ENCODE data around the gene LRRC14B. TPM values are rescaled to one million over a fixed set of nuclear protein-coding genes. Genes with fewer than 3 reads are reported as not detected.

LRRC14B gene
- total and polyA plus RNA-seq, 2 donors (not counting 1 experiment from before 2014, with no cell fraction given): not detected

- Histone ChIP-seq H3K4me3 (replicated peaks in 1 of 4; ENCODE audit: control extremely low read depth in 1 of 4, insufficient read depth in 1 of 4, low read depth in 3 of 4, low read length in 4 of 4) (no peak overlapping the region), H3K9ac (ENCODE audit: insufficient read depth, low read length) (no peak overlapping the region), H3K27ac (ENCODE audit: insufficient read depth, low read length) (no peak overlapping the region), H4K20me1 (ENCODE audit: control insufficient read depth, extremely low read depth, insufficient read depth, low read length) (no peaks in the 10 kb centered on the region), H3K4me2 (ENCODE audit: extremely low read depth, insufficient read depth, low read length) (no peak overlapping the region), H3K79me2 (ENCODE audit: control insufficient read depth, insufficient read depth, low read length) (peaks cover 21% of the 10 kb centered on the region), H2AFZ (ENCODE audit: low read length) (no peak overlapping the region), H3K9me3 (ENCODE audit: control insufficient read depth, insufficient read depth, low read depth, low read length) (no peaks in the 10 kb centered on the region), H3K4me1 (ENCODE audit: control insufficient read depth, extremely low read depth, insufficient read depth, low read length) (no peaks in the 10 kb centered on the region), H3K36me3 (ENCODE audit: control insufficient read depth, insufficient read depth, low read length) (peaks cover 7% of the 10 kb centered on the region), H3K27me3 (ENCODE audit: control insufficient read depth, insufficient read depth, low read length) (no peaks in the 10 kb centered on the region)
- DNase-seq (ENCODE audit: low read depth in 2 of 2): no peak
- TF ChIP-seq EZH2 (IDR thresholded peaks at IDR 0.05; ENCODE audit: low read length, missing control alignments) (no peak), CTCF (conservative IDR thresholded peaks at IDR 0.05 in 1 of 2, IDR thresholded peaks at IDR 0.05 in 1 of 2; ENCODE audit: low read depth in 1 of 2, low read length in 2 of 2) (no peak)
These were observed 13.8 kb downstream of the LRRC14B start for GRCh38 chr5:204966-205670.

- Histone ChIP-seq H3K4me3 (replicated peaks in 1 of 4; ENCODE audit: control extremely low read depth in 1 of 4, insufficient read depth in 1 of 4, low read depth in 3 of 4, low read length in 4 of 4) (no peak overlapping the region), H4K20me1 (ENCODE audit: control insufficient read depth, extremely low read depth, insufficient read depth, low read length) (no peaks in the 10 kb centered on the region), H3K4me1 (ENCODE audit: control insufficient read depth, extremely low read depth, insufficient read depth, low read length) (no peaks in the 10 kb centered on the region), H3K36me3 (ENCODE audit: control insufficient read depth, insufficient read depth, low read length) (peaks cover 7% of the 10 kb centered on the region), H3K9ac (ENCODE audit: insufficient read depth, low read length) (no peak overlapping the region), H2AFZ (ENCODE audit: low read length) (no peak overlapping the region), H3K27ac (ENCODE audit: insufficient read depth, low read length) (no peak overlapping the region), H3K27me3 (ENCODE audit: control insufficient read depth, insufficient read depth, low read length) (no peaks in the 10 kb centered on the region), H3K4me2 (ENCODE audit: extremely low read depth, insufficient read depth, low read length) (no peak overlapping the region), H3K79me2 (ENCODE audit: control insufficient read depth, insufficient read depth, low read length) (peaks cover 25% of the 10 kb centered on the region), H3K9me3 (ENCODE audit: control insufficient read depth, insufficient read depth, low read depth, low read length) (no peaks in the 10 kb centered on the region)
- peak; percentile 3 to 81 for DNase-seq (ENCODE audit: low read depth in 2 of 2)
- TF ChIP-seq EZH2 (IDR thresholded peaks at IDR 0.05; ENCODE audit: low read length, missing control alignments) (no peak), CTCF (conservative IDR thresholded peaks at IDR 0.05 in 1 of 2, IDR thresholded peaks at IDR 0.05 in 1 of 2; ENCODE audit: low read depth in 1 of 2, low read length in 2 of 2) (no peak)
These were observed 15.1 kb downstream of the LRRC14B start for GRCh38 chr5:206406-206805.

GRCh38 chr5:206927-207536, 15.7 kb downstream of the LRRC14B start:
- H4K20me1 ChIP-seq (ENCODE audit: control insufficient read depth, extremely low read depth, insufficient read depth, low read length): no peaks in the 10 kb centered on the region

More at GRCh38 chr5:206927-207536, 15.7 kb downstream of the LRRC14B start:
- Histone ChIP-seq H3K36me3 (ENCODE audit: control insufficient read depth, insufficient read depth, low read length) (peaks cover 7% of the 10 kb centered on the region), H2AFZ (ENCODE audit: low read length) (no peak overlapping the region), H3K27me3 (ENCODE audit: control insufficient read depth, insufficient read depth, low read length) (no peaks in the 10 kb centered on the region), H3K27ac (ENCODE audit: insufficient read depth, low read length) (no peak overlapping the region), H3K9ac (ENCODE audit: insufficient read depth, low read length) (no peak overlapping the region), H3K9me3 (ENCODE audit: control insufficient read depth, insufficient read depth, low read depth, low read length) (no peaks in the 10 kb centered on the region), H3K4me1 (ENCODE audit: control insufficient read depth, extremely low read depth, insufficient read depth, low read length) (no peaks in the 10 kb centered on the region), H3K79me2 (ENCODE audit: control insufficient read depth, insufficient read depth, low read length) (peaks cover 25% of the 10 kb centered on the region), H3K4me2 (ENCODE audit: extremely low read depth, insufficient read depth, low read length) (no peak overlapping the region), H3K4me3 (replicated peaks in 1 of 4; ENCODE audit: control extremely low read depth in 1 of 4, insufficient read depth in 1 of 4, low read depth in 3 of 4, low read length in 4 of 4) (no peak overlapping the region)
- no peak for DNase-seq (ENCODE audit: low read depth in 2 of 2)
- TF ChIP-seq EZH2 (IDR thresholded peaks at IDR 0.05; ENCODE audit: low read length, missing control alignments) (no peak), CTCF (conservative IDR thresholded peaks at IDR 0.05 in 1 of 2, IDR thresholded peaks at IDR 0.05 in 1 of 2; ENCODE audit: low read depth in 1 of 2, low read length in 2 of 2) (no peak)
